Keratinocyte (primary cell): ENCODE results near the gene FGF19. TPM values are rescaled to one million over a fixed set of nuclear protein-coding genes. Genes with fewer than 3 reads are reported as not detected.

Experiments
- DNase-seq: peaks from one replicate; pipeline ENCODE4 v3.0.0-alpha.2; 2011; ENCODE audit warnings: low read depth, missing footprints, low spot score
- FAIRE-seq: peaks from 2 replicates; lab custom pipeline; 2011; peaks lifted over from hg19 to GRCh38; lab: Jason Lieb, UNC
- H2AFZ ChIP-seq: 2 replicates; pipeline ENCODE4 v1.6.0; 2012; ENCODE audit warnings: low read length, control low read depth, inconsistent platforms; ENCODE audit not compliant: control insufficient read depth
- H3K27ac ChIP-seq: 2 replicates; pipeline ENCODE4 v1.5.1; 2011; ENCODE audit warnings: low read length; ENCODE audit not compliant: control insufficient read depth, insufficient read depth
- H3K27me3 ChIP-seq: 3 replicates; pipeline ENCODE4 v1.6.0; 2011; ENCODE audit warnings: low read length; ENCODE audit not compliant: control insufficient read depth, insufficient read depth; ENCODE audit errors: extremely low read depth
- H3K36me3 ChIP-seq, 2 experiments: 2 replicates in 1 of 2; 3 replicates in 1 of 2; pipeline ENCODE4 v1.5.1; 2011; ENCODE audit warnings: low read length in 2 of 2, mild to moderate bottlenecking in 1 of 2; ENCODE audit not compliant: control insufficient read depth in 2 of 2, insufficient read depth in 2 of 2; ENCODE audit errors: extremely low read depth in 1 of 2
- H3K4me1 ChIP-seq: 3 replicates; pipeline ENCODE4 v1.5.1; 2011; ENCODE audit warnings: low read length; ENCODE audit not compliant: control insufficient read depth, insufficient read depth; ENCODE audit errors: extremely low read depth
- H3K4me2 ChIP-seq: 3 replicates; pipeline ENCODE4 v1.6.0; 2011; ENCODE audit warnings: low read depth, low read length; ENCODE audit not compliant: control insufficient read depth, insufficient read depth; ENCODE audit errors: extremely low read depth
- H3K4me3 ChIP-seq, 3 experiments: fragments of 200-600 bp in 1 of 3; sonication (generic) in 1 of 3; 2 replicates in 2 of 3; 3 replicates in 1 of 3; pipeline ENCODE4 v1.5.1; 2011 to 2016; ENCODE audit warnings: low read length in 3 of 3, mild to moderate bottlenecking in 3 of 3, control low read depth in 2 of 3, inconsistent platforms in 1 of 3, low read depth in 1 of 3, mixed read lengths in 1 of 3, mixed run types in 1 of 3, moderate library complexity in 1 of 3; ENCODE audit not compliant: control insufficient read depth in 2 of 3, insufficient read depth in 2 of 3; ENCODE audit errors: extremely low read depth in 1 of 3
- H3K79me2 ChIP-seq: 2 replicates; pipeline ENCODE4 v1.6.0; 2012; ENCODE audit warnings: low read length; ENCODE audit not compliant: control insufficient read depth, insufficient read depth
- H3K9ac ChIP-seq: 3 replicates; pipeline ENCODE4 v1.6.0; 2011; ENCODE audit warnings: low read length; ENCODE audit not compliant: control insufficient read depth, insufficient read depth; ENCODE audit errors: extremely low read depth
- H3K9me1 ChIP-seq: 3 replicates; pipeline ENCODE4 v1.6.0; 2011; ENCODE audit warnings: low read length; ENCODE audit not compliant: control insufficient read depth, insufficient read depth; ENCODE audit errors: extremely low read depth
- H3K9me3 ChIP-seq: 2 replicates; pipeline ENCODE4 v1.5.1; 2012; ENCODE audit warnings: low read depth, low read length; ENCODE audit not compliant: control insufficient read depth
- H4K20me1 ChIP-seq: 3 replicates; pipeline ENCODE4 v1.6.0; 2011; ENCODE audit warnings: low read length; ENCODE audit not compliant: control insufficient read depth, insufficient read depth; ENCODE audit errors: extremely low read depth
- EZH2 ChIP-seq: IDR thresholded peaks from one replicate; pipeline ENCODE4 v1.6.1; 2012; ENCODE audit warnings: inconsistent platforms, mild to moderate bottlenecking, low read length, moderate library complexity
- dilution Hi-C: fragments of 300-500 bp; cut with MboI; formaldehyde crosslinking; loops from one replicate; pipeline ENCODE4 v1.7.0; 2020; ENCODE audit warnings: low sequenced_read_pairs; ENCODE audit not compliant: extremely low pct_ligation_motif_present
- polyA plus RNA-seq, 5 experiments: library from polyadenylated mRNA; depleted of rRNA in 3 of 5; stranded (reverse) in 3 of 5; stranded (forward) in 1 of 5; unstranded in 1 of 5; fragments of >200 nt; gene quantifications; 1 replicate in 1 of 5; 2 replicates in 3 of 5; 3 replicates in 1 of 5; pipeline versions ENCODE4 v1.2.1 to v1.2.3, GENCODE V29; 2011 to 2012; ENCODE audit warnings: missing spikeins in 2 of 5, low read depth in 1 of 5, low replicate concordance in 1 of 5
- TF ChIP-seq, protein P1 (sequence below), 3 experiments: IDR thresholded peaks in 1 of 3; conservative IDR thresholded peaks in 1 of 3; optimal IDR thresholded peaks in 1 of 3; 2 replicates in 2 of 3; 3 replicates in 1 of 3; pipeline versions ENCODE3 to v1.5.1; 2011; ENCODE audit warnings: low read length in 3 of 3, mild to moderate bottlenecking in 3 of 3, moderate library complexity in 2 of 3, control low read depth in 1 of 3, inconsistent platforms in 1 of 3; ENCODE audit not compliant: insufficient read depth in 2 of 3; ENCODE audit errors: extremely low read depth in 1 of 3

The FGF19 gene
- polyA plus RNA-seq, 1 donor (not counting 4 experiments of a cell fraction or from before 2014, with no cell fraction given): 0.08 TPM

- Histone ChIP-seq H4K20me1 (no peaks in the 10 kb centered on the region), H3K9ac (no peak overlapping the region), H3K27me3 (peaks cover 6% of the 10 kb centered on the region), H3K4me3 (no peak overlapping the region), H3K36me3 (no peaks in the 10 kb centered on the region), H3K9me1 (no peaks in the 10 kb centered on the region), H3K27ac (no peak overlapping the region), H3K9me3 (peaks cover 2% of the 10 kb centered on the region), H3K4me2 (no peak overlapping the region), H3K79me2 (no peaks in the 10 kb centered on the region), H3K4me1 (no peaks in the 10 kb centered on the region), H2AFZ (no peak overlapping the region)
- DNase-seq (no peak), FAIRE-seq (no peak)
- TF ChIP-seq EZH2: no peak
- TF ChIP-seq, protein P1, sequence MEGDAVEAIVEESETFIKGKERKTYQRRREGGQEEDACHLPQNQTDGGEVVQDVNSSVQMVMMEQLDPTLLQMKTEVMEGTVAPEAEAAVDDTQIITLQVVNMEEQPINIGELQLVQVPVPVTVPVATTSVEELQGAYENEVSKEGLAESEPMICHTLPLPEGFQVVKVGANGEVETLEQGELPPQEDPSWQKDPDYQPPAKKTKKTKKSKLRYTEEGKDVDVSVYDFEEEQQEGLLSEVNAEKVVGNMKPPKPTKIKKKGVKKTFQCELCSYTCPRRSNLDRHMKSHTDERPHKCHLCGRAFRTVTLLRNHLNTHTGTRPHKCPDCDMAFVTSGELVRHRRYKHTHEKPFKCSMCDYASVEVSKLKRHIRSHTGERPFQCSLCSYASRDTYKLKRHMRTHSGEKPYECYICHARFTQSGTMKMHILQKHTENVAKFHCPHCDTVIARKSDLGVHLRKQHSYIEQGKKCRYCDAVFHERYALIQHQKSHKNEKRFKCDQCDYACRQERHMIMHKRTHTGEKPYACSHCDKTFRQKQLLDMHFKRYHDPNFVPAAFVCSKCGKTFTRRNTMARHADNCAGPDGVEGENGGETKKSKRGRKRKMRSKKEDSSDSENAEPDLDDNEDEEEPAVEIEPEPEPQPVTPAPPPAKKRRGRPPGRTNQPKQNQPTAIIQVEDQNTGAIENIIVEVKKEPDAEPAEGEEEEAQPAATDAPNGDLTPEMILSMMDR (optimal IDR thresholded peaks at IDR 0.05 in 1 of 3, IDR thresholded peaks at IDR 0.05 in 1 of 3, conservative IDR thresholded peaks at IDR 0.05 in 1 of 3; ENCODE audit: extremely low read depth in 1 of 3, insufficient read depth in 2 of 3, low read length in 3 of 3): no peak
- dilution Hi-C loops: no loop called here
Observed at GRCh38 chr11:69734367-69734766, 30.5 kb upstream of the FGF19 start.

DNA sequence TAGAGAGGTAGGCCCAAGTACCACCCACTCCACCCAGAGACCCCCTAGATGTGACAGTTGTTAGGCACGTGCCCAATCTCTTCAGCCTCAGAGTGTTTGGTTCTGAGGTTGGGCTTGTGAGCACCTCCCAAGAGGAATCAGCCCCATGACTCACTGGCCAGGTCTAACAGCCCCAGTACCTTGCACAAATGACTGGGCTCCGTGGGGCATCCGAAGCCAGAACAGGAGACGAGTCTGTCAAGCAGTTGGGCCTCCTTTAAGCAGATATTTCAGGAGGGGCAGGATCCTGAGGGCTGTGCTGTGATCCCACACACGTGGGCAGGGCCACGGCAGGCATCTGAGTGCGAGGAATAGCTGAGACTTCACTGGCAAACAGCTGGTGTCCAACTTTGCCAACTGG is 29.1 kb upstream of the FGF19 start:
- H3K9me3 ChIP-seq: no peaks in the 10 kb centered on the region
- H3K36me3 ChIP-seq: no peaks in the 10 kb centered on the region
- TF ChIP-seq EZH2: no peak
- TF ChIP-seq, protein P1 (optimal IDR thresholded peaks at IDR 0.05 in 1 of 3, IDR thresholded peaks at IDR 0.05 in 1 of 3, conservative IDR thresholded peaks at IDR 0.05 in 1 of 3; ENCODE audit: extremely low read depth in 1 of 3, insufficient read depth in 2 of 3, low read length in 3 of 3): no peak
- no peaks in the 10 kb centered on the region for H3K4me1 ChIP-seq
- H3K4me3 ChIP-seq: no peak overlapping the region
- DNase-seq (no peak), FAIRE-seq (no peak)
- no peak overlapping the region for H3K4me2 ChIP-seq
- no peak overlapping the region for H2AFZ ChIP-seq
- no peaks in the 10 kb centered on the region for H4K20me1 ChIP-seq
- H3K9ac ChIP-seq: no peak overlapping the region
- H3K27ac ChIP-seq: no peak overlapping the region
- H3K9me1 ChIP-seq: no peaks in the 10 kb centered on the region
- H3K27me3 ChIP-seq: peaks cover 6% of the 10 kb centered on the region
- H3K79me2 ChIP-seq: no peaks in the 10 kb centered on the region
- dilution Hi-C loops: no loop called here
